OCI-LY3 (cell line): ENCODE results near the gene EHMT1.

Experiments used
- EZH2phosphoT487 ChIP-seq: fragments of 200-600 bp; shearing (Covaris generic); IDR thresholded peaks from 2 replicates; pipeline ENCODE4 v1.6.1; 2018; ENCODE audit warnings: antibody characterized with exemption, mixed run types, low read depth
- TF ChIP-seq, protein P1 (sequence below): fragments of 200-600, 300-600 bp; sonication (generic); IDR thresholded peaks from 2 replicates; pipeline ENCODE4 v1.5.1; 2014; ENCODE audit warnings: antibody characterized with exemption, low read length, low read depth

DNA sequence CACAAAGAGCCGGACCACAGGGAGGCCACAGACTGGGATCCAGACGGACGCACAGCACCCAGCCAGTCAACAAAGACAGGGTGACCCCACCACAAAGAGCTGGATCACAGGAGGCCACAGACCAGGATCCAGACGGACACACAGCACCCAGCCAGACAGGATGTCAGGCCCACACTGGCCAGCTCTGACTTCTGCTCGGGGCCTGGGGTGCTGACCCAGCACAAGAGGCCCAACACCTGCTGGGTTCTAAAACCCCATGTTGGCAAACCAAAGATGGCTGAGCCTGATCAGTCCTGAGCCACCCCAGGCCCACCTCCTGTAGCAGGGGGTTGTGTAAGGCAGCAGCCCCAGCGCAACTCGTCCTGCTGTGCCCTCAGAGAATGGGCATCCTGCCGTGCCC lies 34.8 kb upstream of the EHMT1 start:
- TF ChIP-seq, protein P1, sequence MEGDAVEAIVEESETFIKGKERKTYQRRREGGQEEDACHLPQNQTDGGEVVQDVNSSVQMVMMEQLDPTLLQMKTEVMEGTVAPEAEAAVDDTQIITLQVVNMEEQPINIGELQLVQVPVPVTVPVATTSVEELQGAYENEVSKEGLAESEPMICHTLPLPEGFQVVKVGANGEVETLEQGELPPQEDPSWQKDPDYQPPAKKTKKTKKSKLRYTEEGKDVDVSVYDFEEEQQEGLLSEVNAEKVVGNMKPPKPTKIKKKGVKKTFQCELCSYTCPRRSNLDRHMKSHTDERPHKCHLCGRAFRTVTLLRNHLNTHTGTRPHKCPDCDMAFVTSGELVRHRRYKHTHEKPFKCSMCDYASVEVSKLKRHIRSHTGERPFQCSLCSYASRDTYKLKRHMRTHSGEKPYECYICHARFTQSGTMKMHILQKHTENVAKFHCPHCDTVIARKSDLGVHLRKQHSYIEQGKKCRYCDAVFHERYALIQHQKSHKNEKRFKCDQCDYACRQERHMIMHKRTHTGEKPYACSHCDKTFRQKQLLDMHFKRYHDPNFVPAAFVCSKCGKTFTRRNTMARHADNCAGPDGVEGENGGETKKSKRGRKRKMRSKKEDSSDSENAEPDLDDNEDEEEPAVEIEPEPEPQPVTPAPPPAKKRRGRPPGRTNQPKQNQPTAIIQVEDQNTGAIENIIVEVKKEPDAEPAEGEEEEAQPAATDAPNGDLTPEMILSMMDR: no peak
- TF ChIP-seq EZH2phosphoT487: no peak
